HG02938 (cell line): Measurements from ENCODE around the gene ADAM10.

Experiments
- ATAC-seq: cut with Tn5 transposase; IDR thresholded peaks from one replicate; pipeline ENCODE4 v1.9.1; 2021; ENCODE audit warnings: mild to moderate bottlenecking, moderate library complexity; ENCODE audit not compliant: unreplicated experiment

ADAM10 gene

DNA sequence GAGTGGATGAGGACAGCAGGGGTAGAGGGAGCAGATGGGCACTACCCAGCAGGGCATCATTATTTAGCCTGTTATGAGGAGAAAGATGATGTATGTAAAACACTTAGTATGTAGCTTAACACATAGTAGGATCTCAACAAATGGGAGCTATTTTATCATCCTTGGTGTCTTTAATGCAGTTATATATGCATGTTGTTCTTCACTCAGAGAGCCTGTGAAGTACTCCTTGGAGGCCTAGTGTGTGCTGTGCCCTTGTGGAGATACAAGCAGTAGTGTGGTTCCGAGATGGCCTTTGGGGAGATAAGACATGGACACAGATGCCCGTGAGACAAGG lies 193.5 kb downstream of the ADAM10 start:
- no peak for ATAC-seq

GRCh38 chr15:58555162-58556027 lies 194.1 kb downstream of the ADAM10 start:
- ATAC-seq: no peak

- ATAC-seq: no peak
These were observed 194.7 kb downstream of the ADAM10 start for GRCh38 chr15:58554758-58555157.

- no peak for ATAC-seq
These were observed 196.1 kb downstream of the ADAM10 start for GRCh38 chr15:58553365-58553918.

GRCh38 chr15:58552505-58553364 lies 196.8 kb downstream of the ADAM10 start:
- no peak for ATAC-seq

GRCh38 chr15:58551764-58552504 lies 197.6 kb downstream of the ADAM10 start:
- no peak for ATAC-seq

- no peak for ATAC-seq
These were observed 198.3 kb downstream of the ADAM10 start for GRCh38 chr15:58551084-58551763.

GRCh38 chr15:58549785-58550074 lies 199.8 kb downstream of the ADAM10 start:
- ATAC-seq: no peak

DNA sequence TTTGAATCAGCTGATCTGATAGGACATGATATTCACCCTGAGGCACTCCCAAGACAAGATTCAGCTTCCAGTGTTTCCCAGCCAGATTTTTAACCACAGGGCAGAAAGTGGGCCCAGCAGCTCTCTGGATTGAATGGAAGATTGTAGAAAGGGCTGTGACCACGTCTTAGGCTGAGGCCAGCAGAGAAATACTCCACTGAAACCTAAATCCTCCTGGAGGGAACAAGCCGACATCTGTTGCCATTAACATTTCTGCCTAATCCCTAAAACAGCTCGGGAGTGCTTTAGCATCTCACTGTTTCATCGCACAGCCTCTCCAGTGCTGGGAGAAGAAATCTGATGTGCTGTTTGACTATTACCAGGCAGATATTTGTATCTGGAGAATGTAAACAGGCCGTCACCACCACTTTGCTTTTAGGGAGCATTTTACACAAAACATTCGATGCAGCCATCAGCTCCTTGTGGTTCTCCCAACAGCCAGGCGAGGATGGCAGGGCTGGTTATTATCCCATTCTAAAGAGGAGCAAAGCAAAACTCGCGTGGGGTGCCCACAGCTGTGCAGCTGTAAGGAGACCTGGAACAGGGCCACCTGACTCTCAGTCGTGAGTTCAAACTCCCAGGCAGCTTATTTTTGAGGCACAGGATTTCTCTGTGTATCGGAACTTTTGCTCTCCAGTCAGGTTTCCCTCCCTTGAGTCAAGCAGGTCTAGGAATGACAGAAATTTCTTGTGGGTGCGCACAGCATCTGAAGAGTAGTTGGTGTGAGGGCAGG lies 200.3 kb downstream of the ADAM10 start:
- no peak for ATAC-seq

- ATAC-seq: no peak
These were observed 201.0 kb downstream of the ADAM10 start for GRCh38 chr15:58548308-58549012.

DNA sequence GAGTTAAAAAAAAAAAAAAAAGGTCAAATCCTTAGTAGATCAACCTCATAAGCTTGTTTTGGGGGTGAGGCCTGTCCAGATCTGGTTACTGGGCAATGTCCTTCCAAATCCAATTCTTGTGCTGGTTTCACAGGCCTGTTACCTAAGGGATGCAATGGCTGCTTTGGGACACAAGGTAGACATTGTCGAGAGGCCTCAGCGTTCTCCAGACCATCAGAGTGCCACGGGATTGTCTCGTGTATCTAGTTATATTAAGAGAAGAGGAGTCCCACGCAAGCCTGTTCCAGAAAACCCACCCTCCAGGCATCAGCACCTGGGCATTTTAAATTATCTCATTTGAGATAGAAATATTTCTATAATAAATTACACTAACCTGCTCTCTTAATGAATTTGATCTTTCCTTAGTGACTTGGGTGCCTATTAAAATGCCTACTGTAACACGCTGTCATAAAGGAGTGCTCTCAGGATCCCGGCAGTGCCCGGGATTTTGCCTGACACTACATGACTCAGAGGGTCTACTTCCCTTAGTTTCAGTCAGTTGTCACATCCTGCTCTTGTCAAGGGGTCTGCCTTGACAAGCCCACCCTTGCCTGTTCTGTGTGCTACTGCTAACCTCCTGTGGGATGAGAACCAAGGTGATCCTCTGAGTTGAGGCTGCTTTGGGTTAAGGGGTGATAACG lies 201.7 kb downstream of the ADAM10 start:
- ATAC-seq: no peak

DNA sequence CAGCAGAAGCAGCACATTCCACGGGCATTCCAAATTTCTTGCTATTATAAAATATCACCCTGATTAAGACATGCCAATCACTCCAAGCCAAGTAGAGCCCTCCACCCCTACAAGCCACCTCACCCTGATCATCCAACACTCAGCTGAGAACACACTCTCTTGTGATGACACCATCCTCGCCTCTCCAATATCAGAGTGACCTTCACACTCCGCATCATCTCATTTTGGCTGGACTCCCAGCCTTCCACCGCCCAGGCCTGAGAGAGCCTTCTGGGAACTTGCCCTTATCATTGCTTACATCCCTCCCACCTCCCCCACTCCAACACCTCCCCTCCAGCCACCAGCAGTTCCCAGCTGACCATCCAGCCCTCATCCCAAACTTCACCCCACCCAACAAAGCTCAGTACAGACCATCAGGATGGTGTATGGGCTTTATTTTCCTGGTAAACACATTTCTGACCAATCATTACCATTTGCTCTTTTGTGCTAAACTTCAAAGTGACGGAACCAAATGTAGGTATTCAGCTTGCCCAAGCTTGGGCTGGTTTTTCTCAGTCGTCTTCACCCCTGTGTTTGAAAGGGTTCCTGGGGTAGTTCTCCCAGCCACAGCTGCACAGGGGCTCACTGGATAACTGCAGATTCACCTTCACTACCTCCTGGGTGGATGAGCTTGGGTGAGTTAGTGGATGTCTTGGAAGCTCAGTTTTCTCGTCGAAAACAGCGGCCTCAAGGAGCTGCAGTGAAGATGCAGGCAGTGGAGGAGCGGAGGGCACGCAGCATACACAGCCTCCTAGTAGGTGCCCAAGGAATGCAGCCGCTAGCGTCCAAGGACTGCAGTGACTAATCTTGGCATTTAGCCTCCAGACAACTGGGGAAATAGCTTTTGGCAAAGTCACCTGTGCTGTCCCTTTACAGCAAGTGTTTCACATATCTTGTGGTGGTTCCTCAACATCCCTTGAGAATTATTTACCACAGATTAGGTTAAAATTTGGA lies 202.6 kb downstream of the ADAM10 start:
- ATAC-seq: no peak

DNA sequence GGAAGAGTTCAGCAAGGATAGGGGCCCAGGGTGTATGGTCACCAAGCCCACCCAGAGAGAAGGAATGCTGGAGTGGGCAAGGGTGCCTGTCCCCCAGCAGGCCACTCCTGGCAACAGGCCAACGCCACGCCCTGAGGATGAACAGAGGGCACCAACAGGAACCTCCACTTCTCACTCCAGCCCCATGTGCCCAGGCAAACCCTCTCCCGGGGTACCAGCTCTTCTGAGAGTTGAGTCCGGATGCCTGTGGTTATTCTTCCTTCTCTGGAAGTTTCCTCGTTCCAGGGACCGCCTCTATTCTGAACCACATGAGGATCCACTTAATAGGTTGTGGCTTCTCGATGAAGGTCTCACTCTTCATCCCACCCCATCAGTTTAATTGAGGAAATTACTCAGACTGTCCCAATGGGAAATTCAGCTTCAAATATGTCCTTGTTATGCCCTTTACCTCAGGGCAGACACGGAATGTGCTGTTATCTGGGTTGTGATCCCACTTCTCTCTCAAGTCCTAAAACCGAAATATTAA lies 203.4 kb downstream of the ADAM10 start:
- ATAC-seq: no peak

- ATAC-seq: no peak
These were observed 204.0 kb downstream of the ADAM10 start for GRCh38 chr15:58545307-58546065.

DNA sequence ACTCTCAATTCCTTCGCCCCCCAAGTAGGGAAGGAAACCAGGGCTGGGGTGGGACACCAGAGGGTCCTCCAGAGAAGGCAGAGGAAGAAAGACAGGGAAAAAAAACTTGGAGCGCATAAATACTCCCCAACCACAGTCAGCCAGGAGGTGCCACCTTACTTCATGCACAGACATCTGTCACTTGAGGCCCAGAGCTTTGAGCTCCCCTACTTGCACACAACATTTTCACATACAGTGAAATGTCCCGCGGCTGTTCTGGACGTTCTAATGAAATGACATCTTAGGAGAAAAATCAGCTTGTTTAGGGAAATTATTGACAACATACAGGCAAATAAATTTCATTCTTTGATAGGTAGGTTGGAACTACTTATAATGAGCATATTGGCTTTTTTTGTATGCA lies 204.8 kb downstream of the ADAM10 start:
- no peak for ATAC-seq

DNA sequence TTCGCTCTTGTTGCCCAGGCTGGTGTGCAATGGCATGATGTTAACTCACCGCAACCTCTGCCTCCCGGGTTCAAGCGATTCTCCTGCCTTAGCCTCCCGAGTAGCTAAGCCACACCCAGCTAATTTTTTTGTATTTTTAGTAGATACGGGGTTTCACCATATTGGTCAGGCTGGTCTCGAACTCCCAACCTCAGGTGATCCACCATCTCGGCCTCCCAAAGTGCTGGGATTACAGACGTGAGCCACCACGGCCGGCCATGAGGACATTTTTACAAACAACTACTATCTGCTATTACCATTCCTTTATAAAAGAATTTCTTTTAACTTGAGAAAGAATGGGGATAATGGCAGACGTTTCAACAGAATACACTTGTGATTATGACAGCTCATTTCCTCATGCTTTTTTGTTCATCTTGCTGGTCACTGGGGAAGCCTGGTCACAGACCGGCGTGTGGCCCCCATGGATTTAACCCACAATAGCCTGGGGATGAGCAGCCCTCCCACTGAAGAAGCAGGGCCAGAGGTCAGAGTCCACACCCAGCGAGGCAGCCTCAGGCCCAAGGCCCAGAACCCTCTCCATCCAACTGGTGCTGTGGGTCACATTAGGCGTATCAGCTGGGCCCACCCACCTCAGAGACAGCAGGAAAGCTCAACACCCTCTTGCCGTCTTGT lies 205.7 kb downstream of the ADAM10 start:
- ATAC-seq: no peak
